Subcutaneous abdominal adipose tissue (tissue), 5 donors: ENCODE data around the gene BCAS3.

Experiments used
- H3K27ac ChIP-seq: one replicate; pipeline ENCODE4 v1.7.0; 2013; ENCODE audit warnings: low read depth, mild to moderate bottlenecking, inconsistent platforms, low read length, moderate library complexity
- H3K27me3 ChIP-seq, 5 donors: one replicate each; pipeline ENCODE4 v1.7.0; 2013; ENCODE audit warnings: low read length in 5 of 5, inconsistent platforms in 1 of 5; ENCODE audit not compliant: control insufficient read depth in 5 of 5, insufficient read depth in 4 of 5
- H3K36me3 ChIP-seq, 5 donors: one replicate each; pipeline ENCODE4 v1.7.0; 2013; ENCODE audit warnings: low read length in 5 of 5; ENCODE audit not compliant: control insufficient read depth in 5 of 5, insufficient read depth in 5 of 5
- H3K4me1 ChIP-seq, 5 donors: one replicate each; pipeline ENCODE4 v1.7.0; 2013; ENCODE audit warnings: low read length in 5 of 5, mild to moderate bottlenecking in 3 of 5, moderate library complexity in 1 of 5; ENCODE audit not compliant: control insufficient read depth in 5 of 5, insufficient read depth in 5 of 5
- H3K4me3 ChIP-seq, 5 donors: one replicate each; pipeline ENCODE4 v1.7.0; 2013; ENCODE audit warnings: low read length in 5 of 5, low read depth in 1 of 5
- H3K9ac ChIP-seq, 5 donors: one replicate each; pipeline ENCODE4 v1.7.0; 2013; ENCODE audit warnings: low read length in 5 of 5, mild to moderate bottlenecking in 4 of 5, moderate library complexity in 3 of 5
- H3K9me3 ChIP-seq, 5 donors: one replicate each; pipeline ENCODE4 v1.7.0; 2013; ENCODE audit warnings: low read length in 5 of 5; ENCODE audit not compliant: control insufficient read depth in 5 of 5
- donor health status: healthy.
- donor health status: healthy.
- donor health status: healthy.
- donor health status: healthy.
- donor health status: healthy.

The BCAS3 gene

DNA sequence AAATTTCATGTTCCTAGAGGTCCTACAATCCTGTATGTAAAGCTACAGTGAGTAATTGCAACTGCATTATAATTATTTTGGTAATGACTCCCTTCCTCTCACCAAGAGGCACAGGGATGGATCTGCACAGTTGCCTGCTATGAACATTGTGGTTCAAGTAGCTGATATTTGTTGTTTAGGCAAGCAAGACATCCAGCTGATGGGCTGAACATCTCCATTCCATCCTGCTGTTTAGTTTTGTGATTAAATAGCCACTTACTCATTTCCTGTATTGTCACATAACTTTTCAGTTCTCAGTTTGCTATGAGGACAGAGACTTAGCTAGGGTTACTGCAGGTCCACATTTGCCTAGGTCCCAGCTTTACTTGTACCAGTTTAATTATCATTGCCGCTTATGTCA, 540.8 kb downstream of the BCAS3 start:
- Histone ChIP-seq H3K9me3 (no peaks in the 10 kb centered on the region), H3K4me1 (peaks cover 0 to 5% (median 3%) of the 10 kb centered on the region in 5 donors), H3K36me3 (no peaks in the 10 kb centered on the region), H3K4me3 (no peak overlapping the region), H3K9ac (no peak overlapping the region), H3K27me3 (no peaks in the 10 kb centered on the region), H3K27ac (no peak overlapping the region)

DNA sequence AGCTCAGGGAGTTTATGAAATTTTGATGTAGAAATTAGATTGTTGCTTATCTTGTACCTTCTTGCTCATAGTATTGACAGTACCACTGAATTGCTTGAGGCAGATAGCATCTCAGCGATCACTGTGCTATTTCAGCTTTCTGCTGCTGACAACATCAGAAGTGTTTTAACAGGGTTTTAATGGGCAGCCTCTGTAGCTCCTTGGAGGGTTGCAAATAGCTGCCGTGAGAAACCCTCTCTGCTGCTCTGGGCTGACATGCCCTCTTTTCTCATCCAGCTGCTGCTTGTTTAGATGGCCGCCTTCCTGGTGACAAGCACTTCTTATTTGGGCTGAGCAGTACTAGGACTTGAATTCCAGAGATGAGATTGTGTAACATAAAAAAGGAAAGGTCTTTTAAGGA, 541.8 kb downstream of the BCAS3 start:
- Histone ChIP-seq H3K9me3 (no peaks in the 10 kb centered on the region), H3K4me1 (peaks cover 0 to 5% (median 3%) of the 10 kb centered on the region in 5 donors), H3K4me3 (no peak overlapping the region), H3K36me3 (no peaks in the 10 kb centered on the region), H3K27ac (no peak overlapping the region), H3K27me3 (no peaks in the 10 kb centered on the region), H3K9ac (no peak overlapping the region)

DNA sequence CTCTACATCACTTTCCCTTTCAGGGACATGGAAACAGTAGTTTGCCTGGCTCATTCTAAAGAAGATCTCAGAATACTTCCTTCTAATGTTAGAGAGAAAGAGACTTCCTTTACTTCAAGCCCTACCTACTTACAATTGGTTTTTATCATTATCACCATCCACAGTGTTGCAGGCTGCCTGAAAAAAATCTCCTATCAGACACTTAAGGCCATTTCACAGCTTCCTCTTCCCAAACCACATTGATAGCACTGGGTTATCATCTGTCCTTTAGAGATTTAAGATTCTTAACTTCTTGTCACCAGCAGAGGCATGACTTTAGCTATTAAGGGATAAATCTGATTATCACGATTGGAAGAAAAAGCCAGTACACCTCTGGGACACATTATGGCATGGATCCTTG, 543.5 kb downstream of the BCAS3 start:
- peaks cover 0 to 5% (median 3%) of the 10 kb centered on the region in 5 donors for H3K4me1 ChIP-seq
- no peaks in the 10 kb centered on the region for H3K27me3 ChIP-seq
- no peak overlapping the region for H3K9ac ChIP-seq
- no peaks in the 10 kb centered on the region for H3K36me3 ChIP-seq
- H3K27ac ChIP-seq = no peak overlapping the region
- H3K4me3 ChIP-seq = no peak overlapping the region
- H3K9me3 ChIP-seq = no peaks in the 10 kb centered on the region

DNA sequence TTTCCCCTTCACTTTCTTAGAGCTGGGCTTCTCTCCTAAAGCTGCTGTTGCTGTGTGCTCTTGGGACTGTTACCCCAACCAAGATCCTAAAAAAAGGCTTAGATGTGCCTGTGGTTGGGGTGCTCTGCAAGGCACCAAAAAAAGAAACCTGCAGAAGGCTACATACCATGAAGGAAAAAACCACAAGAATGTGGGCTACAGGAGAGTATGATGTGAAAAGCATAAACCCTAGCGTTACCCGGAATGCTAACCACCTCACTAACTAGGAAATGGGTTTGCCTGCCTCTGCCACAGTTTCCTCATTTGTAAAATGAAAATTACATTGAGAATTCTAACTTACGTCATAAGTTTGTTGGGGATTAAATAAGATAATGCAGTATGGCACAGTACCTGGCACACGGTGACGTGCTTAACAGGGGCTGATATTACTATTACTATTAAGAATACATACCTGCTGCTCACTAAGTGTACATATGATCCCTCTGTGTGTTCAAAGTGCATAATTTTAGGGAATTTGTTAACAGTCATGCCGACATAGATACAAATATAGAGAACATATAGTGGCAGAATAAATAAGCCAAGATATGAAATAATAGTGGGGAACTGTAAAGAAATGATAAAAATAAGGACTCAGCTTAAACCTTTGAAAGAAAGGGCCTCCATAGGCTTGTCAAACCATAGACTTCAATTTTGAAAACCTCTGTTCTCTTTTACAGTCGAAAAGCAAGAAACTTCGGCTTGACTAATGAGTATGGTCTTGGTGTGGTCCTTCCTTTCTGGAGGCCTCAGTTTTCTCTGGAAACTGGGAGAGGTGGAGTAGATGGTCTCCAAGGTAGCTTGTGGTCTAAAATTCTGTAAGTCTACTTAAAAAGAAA, 544.2 kb downstream of the BCAS3 start:
- Histone ChIP-seq H3K4me1 (peaks cover 0 to 5% (median 3%) of the 10 kb centered on the region in 5 donors), H3K9ac (no peak overlapping the region), H3K27ac (no peak overlapping the region), H3K27me3 (no peaks in the 10 kb centered on the region), H3K4me3 (no peak overlapping the region), H3K9me3 (no peaks in the 10 kb centered on the region), H3K36me3 (no peaks in the 10 kb centered on the region)

DNA sequence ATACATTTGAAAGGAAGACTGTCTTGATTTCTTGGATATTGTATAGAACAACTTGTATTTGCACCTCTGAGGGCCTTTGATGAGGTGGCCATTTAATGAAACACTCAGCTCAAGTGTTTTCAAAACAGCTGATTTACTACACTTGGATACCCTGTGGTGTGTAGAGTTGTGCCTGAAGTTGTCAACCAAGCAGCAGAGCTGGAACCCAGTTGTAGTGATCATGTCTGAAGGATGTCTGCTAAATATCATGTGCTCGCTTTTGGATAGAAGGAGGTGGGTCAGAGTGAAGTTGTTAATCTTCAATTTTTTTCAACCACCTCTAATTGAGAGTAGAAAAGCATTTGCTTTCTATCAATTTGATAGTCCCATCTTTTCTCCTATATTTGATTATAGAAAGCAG, 546.1 kb downstream of the BCAS3 start:
- Histone ChIP-seq H3K9ac (no peak overlapping the region), H3K27ac (no peak overlapping the region), H3K4me1 (peaks cover 0 to 5% (median 3%) of the 10 kb centered on the region in 5 donors), H3K36me3 (no peaks in the 10 kb centered on the region), H3K4me3 (no peak overlapping the region), H3K9me3 (no peaks in the 10 kb centered on the region), H3K27me3 (no peaks in the 10 kb centered on the region)

DNA sequence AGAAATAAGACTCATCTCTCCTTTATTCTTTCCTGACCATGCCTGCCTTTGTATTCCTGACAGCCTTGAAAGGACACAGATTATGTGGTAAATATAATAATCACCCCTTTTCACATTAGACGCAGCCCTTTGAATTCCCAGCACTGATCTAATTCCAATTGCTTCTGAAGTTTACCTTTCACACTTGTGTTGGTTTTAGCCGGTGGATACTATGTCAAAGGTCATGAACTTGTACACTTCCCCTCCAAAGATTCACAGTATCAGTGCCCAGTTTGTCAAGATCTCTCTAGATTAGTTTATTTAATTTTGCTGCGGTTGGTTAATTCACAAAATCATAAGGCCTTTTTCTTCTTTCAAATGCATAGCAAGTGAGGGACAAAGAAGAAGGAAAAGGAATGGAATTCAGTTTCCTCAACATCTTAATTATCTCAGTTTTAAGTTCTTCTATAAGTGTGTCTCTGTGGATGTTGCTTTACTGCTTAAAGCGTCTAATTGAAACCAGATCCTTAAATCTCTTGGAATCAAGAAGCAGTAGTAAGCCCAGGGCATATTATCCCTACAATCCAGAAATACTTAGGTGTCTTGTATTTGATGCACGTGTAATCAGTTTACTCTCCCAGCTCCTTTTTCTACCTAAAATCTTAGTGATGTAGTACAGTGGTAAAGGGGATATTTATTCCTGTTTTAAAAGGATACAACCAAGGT, 547.7 kb downstream of the BCAS3 start:
- H3K27me3 ChIP-seq = no peaks in the 10 kb centered on the region
- no peaks in the 10 kb centered on the region for H3K36me3 ChIP-seq
- no peak overlapping the region for H3K9ac ChIP-seq
- H3K27ac ChIP-seq = no peak overlapping the region
- H3K4me3 ChIP-seq = no peak overlapping the region
- H3K9me3 ChIP-seq = no peaks in the 10 kb centered on the region
- no peaks in the 10 kb centered on the region for H3K4me1 ChIP-seq

DNA sequence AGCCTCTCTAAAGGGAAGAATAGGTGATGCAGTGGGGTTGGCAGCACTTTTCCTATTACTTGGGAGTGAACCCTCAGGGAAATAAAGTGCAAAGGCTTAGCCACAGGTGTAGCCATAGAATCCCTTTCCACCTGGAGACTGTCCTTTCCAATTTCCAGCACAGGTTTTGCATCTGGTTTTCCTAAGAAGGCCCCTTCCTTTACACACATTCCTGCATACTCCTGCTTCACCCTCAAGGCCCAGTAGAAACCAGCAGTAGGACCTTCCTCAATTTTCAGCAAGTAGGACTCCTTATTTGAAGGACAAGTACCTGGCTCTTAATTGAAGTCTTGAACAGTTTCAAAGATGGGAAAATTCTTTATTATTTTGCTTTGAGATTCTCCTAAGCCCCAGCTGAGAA, 550.2 kb downstream of the BCAS3 start:
- Histone ChIP-seq H3K9ac (no peak overlapping the region), H3K27ac (no peak overlapping the region), H3K9me3 (no peaks in the 10 kb centered on the region), H3K36me3 (no peaks in the 10 kb centered on the region), H3K4me3 (no peak overlapping the region), H3K4me1 (no peaks in the 10 kb centered on the region), H3K27me3 (no peaks in the 10 kb centered on the region)

DNA sequence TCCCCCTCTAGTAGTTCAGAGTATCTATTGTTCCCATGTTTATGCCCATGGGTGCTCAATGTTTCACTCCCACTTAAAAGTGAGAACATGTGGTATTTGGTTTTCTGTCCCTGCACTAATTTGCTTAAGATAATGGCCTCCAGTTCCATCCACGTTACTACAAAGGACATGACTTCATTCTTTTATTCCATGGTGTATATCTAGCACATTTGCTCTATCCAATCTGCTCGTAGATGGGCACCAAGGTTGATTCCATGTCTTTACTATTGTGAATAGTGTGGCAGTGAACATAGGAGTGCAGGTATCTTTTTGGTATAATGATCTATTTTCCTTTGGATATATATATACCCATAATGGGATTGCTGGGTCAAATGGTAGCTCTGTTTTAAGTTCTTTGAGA, 552.8 kb downstream of the BCAS3 start:
- Histone ChIP-seq H3K27me3 (no peaks in the 10 kb centered on the region), H3K4me1 (no peaks in the 10 kb centered on the region), H3K4me3 (no peak overlapping the region), H3K36me3 (no peaks in the 10 kb centered on the region), H3K9ac (no peak overlapping the region), H3K9me3 (no peaks in the 10 kb centered on the region), H3K27ac (no peak overlapping the region)

DNA sequence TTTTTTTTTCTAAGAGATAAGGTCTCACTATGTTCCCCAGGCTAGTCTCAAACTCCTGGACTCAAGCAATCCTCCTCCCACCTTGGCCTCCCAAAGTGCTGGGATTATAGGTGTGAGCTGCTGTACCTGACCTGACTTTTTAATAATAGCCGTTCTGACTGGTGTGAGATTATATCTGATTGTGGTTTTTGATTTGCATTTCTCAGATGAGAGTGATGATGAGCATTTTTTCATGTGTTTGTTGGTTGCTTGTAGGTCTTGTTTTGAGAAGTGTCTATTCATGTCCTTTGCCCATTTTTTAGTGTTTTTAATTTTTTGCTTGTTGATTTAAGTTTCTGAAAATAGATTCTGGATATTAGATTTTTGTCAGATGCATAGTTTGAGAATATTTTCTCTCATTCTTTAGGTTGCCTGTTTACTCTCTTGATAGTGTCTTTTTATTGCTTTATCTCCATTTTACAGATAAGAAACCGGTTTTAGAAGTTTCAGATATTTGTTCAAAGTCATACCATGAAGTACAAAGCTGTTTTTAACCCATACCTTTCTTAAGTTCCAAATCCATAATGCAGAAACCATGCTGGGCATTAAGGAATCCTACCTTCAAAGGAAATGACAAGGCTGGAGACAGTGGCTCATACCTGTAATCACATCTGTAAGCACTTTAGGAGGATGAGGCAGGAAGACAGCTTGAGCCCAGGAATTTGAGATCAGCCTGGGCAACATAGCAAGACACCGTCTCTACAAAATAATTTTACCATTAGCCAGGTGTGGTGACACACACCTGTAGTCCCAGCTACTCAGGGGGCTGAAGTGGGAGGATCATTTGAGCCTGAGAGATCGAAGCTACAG, 553.5 kb downstream of the BCAS3 start:
- Histone ChIP-seq H3K27me3 (no peaks in the 10 kb centered on the region), H3K27ac (no peak overlapping the region), H3K9me3 (no peaks in the 10 kb centered on the region), H3K4me1 (peaks cover 0 to 3% (median 0%) of the 10 kb centered on the region in 5 donors), H3K36me3 (no peaks in the 10 kb centered on the region), H3K4me3 (no peak overlapping the region), H3K9ac (no peak overlapping the region)

DNA sequence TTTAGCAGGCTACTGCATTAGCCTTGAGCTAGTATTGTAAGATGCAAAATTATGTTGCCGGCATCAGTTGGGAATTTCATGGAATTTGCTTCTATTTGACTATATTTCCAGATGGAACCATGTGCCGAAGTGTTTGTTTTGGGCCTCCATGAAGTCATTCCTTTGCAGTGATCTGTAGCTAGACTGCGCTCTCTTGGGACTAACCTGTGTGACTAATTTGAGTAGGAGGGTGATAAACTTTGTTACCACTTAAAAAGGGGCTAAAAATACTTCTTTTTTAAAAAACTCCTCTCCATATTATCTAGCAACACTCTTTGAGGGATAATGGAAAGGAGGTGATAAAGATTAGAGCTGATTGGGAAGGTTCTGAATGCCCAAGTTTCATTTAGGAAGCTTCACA, 555.2 kb downstream of the BCAS3 start:
- Histone ChIP-seq H3K9ac (no peak overlapping the region), H3K4me3 (no peak overlapping the region), H3K27me3 (no peaks in the 10 kb centered on the region), H3K4me1 (peaks cover 0 to 3% (median 0%) of the 10 kb centered on the region in 5 donors), H3K9me3 (no peaks in the 10 kb centered on the region), H3K36me3 (no peaks in the 10 kb centered on the region), H3K27ac (no peak overlapping the region)
